HL-60/S4 treated with phorbol 12-myristate 13-acetate at 8.2 ng/mL for 4 days and 3 days (cell line): Measurements from ENCODE around the gene CCDC122.
"Not testable (repeated sequence)": the region's sequence is repeated elsewhere in the genome, so short reads cannot be mapped to it uniquely, and the experiment has no call there.

Experiments used
- in situ Hi-C: fragments of 300-500 bp; cut with MboI; formaldehyde crosslinking; loops from 2 replicates; pipeline ENCODE4 v1.15.0; 2022; ENCODE audit warnings: low sequenced_read_pairs

The CCDC122 gene

GRCh38 chr13:43877766-43878165 is 1.8 kb downstream of the CCDC122 start:
- in situ Hi-C loops = no loop called here

GRCh38 chr13:43877326-43877725 is 2.2 kb downstream of the CCDC122 start:
- in situ Hi-C loops = no loop called here

- in situ Hi-C loops = no loop called here
Observed at GRCh38 chr13:43876366-43876765, 3.2 kb downstream of the CCDC122 start.

GRCh38 chr13:43874504-43875092 is 4.9 kb downstream of the CCDC122 start:
- in situ Hi-C loops = no loop called here

GRCh38 chr13:43872181-43872580 is 7.4 kb downstream of the CCDC122 start:
- in situ Hi-C loops = no loop called here

- in situ Hi-C loops = no loop called here
Observed at GRCh38 chr13:43865892-43866291, 13.6 kb downstream of the CCDC122 start.

- in situ Hi-C loops = no loop called here
Observed at GRCh38 chr13:43864921-43865320, 14.6 kb downstream of the CCDC122 start.

- in situ Hi-C loops = no loop called here
Observed at GRCh38 chr13:43861863-43862262, 17.7 kb downstream of the CCDC122 start.

- in situ Hi-C loops = no loop called here
Observed at GRCh38 chr13:43852923-43853404, 26.6 kb downstream of the CCDC122 start.

GRCh38 chr13:43850873-43851272 is 28.7 kb downstream of the CCDC122 start:
- in situ Hi-C loops = no loop called here

GRCh38 chr13:43848001-43848649 is 31.4 kb downstream of the CCDC122 start:
- in situ Hi-C loops = no loop called here

- in situ Hi-C loops = no loop called here
Observed at GRCh38 chr13:43846496-43847158, 32.9 kb downstream of the CCDC122 start.

- in situ Hi-C loops = no loop called here
Observed at GRCh38 chr13:43838909-43839308, 40.6 kb downstream of the CCDC122 start.

GRCh38 chr13:43835701-43836100 is 43.8 kb downstream of the CCDC122 start:
- in situ Hi-C loops = no loop called here

- in situ Hi-C loops = no loop called here
Observed at GRCh38 chr13:43831088-43831487, 48.5 kb downstream of the CCDC122 start.

GRCh38 chr13:43830497-43830881 is 49.1 kb downstream of the CCDC122 start:
- in situ Hi-C loops = no loop called here

GRCh38 chr13:43824656-43825055 is 54.9 kb downstream of the CCDC122 start:
- in situ Hi-C loops = not testable (repeated sequence)

- in situ Hi-C loops = no loop called here
Observed at GRCh38 chr13:43822969-43823368, 56.6 kb downstream of the CCDC122 start.

GRCh38 chr13:43816401-43816889 is 63.1 kb downstream of the CCDC122 start:
- in situ Hi-C loops = no loop called here

GRCh38 chr13:43815204-43815603 is 64.3 kb downstream of the CCDC122 start:
- in situ Hi-C loops = no loop called here

GRCh38 chr13:43808676-43809075 is 70.9 kb downstream of the CCDC122 start:
- in situ Hi-C loops = no loop called here

- in situ Hi-C loops = no loop called here
Observed at GRCh38 chr13:43805681-43806128, 73.8 kb downstream of the CCDC122 start.
